Measurements from ENCODE around the gene DYNLT2B.

DNA sequence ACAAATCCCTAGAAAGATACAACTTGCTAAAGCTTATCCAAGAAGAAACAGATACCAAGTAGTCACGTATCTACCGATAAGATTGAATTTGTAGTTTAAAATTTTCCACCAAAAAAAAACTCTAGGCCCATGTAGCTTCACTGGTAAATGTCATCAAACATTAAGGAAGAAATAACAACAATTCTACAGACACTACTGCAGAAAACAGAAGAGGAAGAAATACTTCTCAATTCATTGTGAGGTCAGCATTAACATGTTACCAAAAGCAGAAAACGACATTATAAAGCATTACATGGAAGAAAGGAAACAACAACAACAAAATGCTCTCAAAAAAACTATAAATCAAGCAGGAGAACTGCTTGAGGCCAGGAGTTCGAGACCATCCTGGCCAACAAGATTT lies 47.7 kb upstream of the DYNLT2B start:
- no peak for TF ChIP-seq EP300 (IDR thresholded peaks at IDR 0.05)
- TF ChIP-seq, protein P1, sequence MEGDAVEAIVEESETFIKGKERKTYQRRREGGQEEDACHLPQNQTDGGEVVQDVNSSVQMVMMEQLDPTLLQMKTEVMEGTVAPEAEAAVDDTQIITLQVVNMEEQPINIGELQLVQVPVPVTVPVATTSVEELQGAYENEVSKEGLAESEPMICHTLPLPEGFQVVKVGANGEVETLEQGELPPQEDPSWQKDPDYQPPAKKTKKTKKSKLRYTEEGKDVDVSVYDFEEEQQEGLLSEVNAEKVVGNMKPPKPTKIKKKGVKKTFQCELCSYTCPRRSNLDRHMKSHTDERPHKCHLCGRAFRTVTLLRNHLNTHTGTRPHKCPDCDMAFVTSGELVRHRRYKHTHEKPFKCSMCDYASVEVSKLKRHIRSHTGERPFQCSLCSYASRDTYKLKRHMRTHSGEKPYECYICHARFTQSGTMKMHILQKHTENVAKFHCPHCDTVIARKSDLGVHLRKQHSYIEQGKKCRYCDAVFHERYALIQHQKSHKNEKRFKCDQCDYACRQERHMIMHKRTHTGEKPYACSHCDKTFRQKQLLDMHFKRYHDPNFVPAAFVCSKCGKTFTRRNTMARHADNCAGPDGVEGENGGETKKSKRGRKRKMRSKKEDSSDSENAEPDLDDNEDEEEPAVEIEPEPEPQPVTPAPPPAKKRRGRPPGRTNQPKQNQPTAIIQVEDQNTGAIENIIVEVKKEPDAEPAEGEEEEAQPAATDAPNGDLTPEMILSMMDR (IDR thresholded peaks at IDR 0.05), result no peak

Data from stomach (tissue), 4 donors.